A673 (cell line): ENCODE data around the gene CRTAP. TPM values are rescaled to one million over a fixed set of nuclear protein-coding genes. Genes with fewer than 3 reads are reported as not detected.

Source experiments
- BruUV-seq: library from RNA; stranded (reverse); fragments of 400-500 nt; replicated peaks from 2 replicates; lab custom pipeline; 2021; lab: Mats Ljungman, UMichigan
- CTCF ChIA-PET: fragments of 300-600 bp; sonication (Branson Sonifier 250); formaldehyde crosslinking; loops from one replicate; lab custom pipeline; 2022; ENCODE audit warnings: antibody characterized with exemption; lab: Charles Lee
- POLR2A ChIA-PET: fragments of 300-600 bp; sonication (Branson Sonifier 250); formaldehyde crosslinking; loops from one replicate; lab custom pipeline; 2022; ENCODE audit warnings: antibody characterized with exemption; ENCODE audit not compliant: low non-redundant PET; lab: Charles Lee
- DNase-seq: peaks from one replicate; pipeline ENCODE4 v3.0.0-alpha.2; 2015; ENCODE audit warnings: low spot score
- H3K27ac ChIP-seq: fragments of 200-600 bp; sonication (generic); 2 replicates; pipeline ENCODE4 v1.5.1; 2016; ENCODE audit warnings: mixed run types, low read depth, mild to moderate bottlenecking, mixed read lengths, antibody characterized with exemption, low read length; ENCODE audit not compliant: poor library complexity, severe bottlenecking
- H3K27me3 ChIP-seq: fragments of 200-600 bp; sonication (generic); replicated peaks from 2 replicates; pipeline ENCODE4 v1.6.1; 2017; ENCODE audit warnings: mixed run types, low read depth, mild to moderate bottlenecking, mixed read lengths, antibody characterized with exemption, low read length; ENCODE audit not compliant: insufficient read depth, poor library complexity
- H3K36me3 ChIP-seq: fragments of 200-600 bp; sonication (generic); 2 replicates; pipeline ENCODE4 v1.6.1; 2016; ENCODE audit warnings: mixed run types, mild to moderate bottlenecking, mixed read lengths, antibody characterized with exemption, low read length; ENCODE audit not compliant: insufficient read depth, poor library complexity, severe bottlenecking
- H3K4me1 ChIP-seq: fragments of 200-600 bp; sonication (generic); 2 replicates; pipeline ENCODE4 v1.6.1; 2017; ENCODE audit warnings: mixed run types, mild to moderate bottlenecking, mixed read lengths, antibody characterized with exemption, low read length; ENCODE audit not compliant: insufficient read depth, poor library complexity, severe bottlenecking
- H3K4me3 ChIP-seq: fragments of 200-600 bp; sonication (generic); 2 replicates; pipeline ENCODE4 v1.5.1; 2016; ENCODE audit warnings: low read depth, mixed run types, mild to moderate bottlenecking, mixed read lengths, low read length; ENCODE audit not compliant: poor library complexity, severe bottlenecking
- H3K9me3 ChIP-seq: fragments of 200-600 bp; sonication (generic); 2 replicates; pipeline ENCODE4 v1.6.1; 2016; ENCODE audit warnings: mixed run types, low read depth, mild to moderate bottlenecking, mixed read lengths, antibody characterized with exemption, low read length; ENCODE audit not compliant: poor library complexity, severe bottlenecking
- EZH2 ChIP-seq: fragments of 200-600 bp; sonication (generic); IDR thresholded peaks from 2 replicates; pipeline ENCODE4 v1.6.1; 2017; ENCODE audit warnings: borderline replicate concordance, low read depth, mild to moderate bottlenecking, mixed read lengths, antibody characterized with exemption, low read length; ENCODE audit not compliant: poor library complexity, severe bottlenecking
- intact Hi-C: fragments of 100-400 bp; cut with micrococcal nuclease; formaldehyde crosslinking; loops from one replicate; pipeline ENCODE4 v1.10.0; 2022; ENCODE audit not compliant: unreplicated experiment
- total RNA-seq: library from RNA; stranded (reverse); gene quantifications from 2 replicates; pipeline ENCODE4 v1.2.3, GENCODE V29; 2021
- TF ChIP-seq, protein P1 (sequence below): fragments of 300-800, 200-600 bp; sonication (generic); conservative IDR thresholded peaks from 2 replicates; pipeline ENCODE4 v1.5.1; 2017; ENCODE audit warnings: low read depth, mild to moderate bottlenecking, antibody characterized with exemption, low read length, moderate library complexity, mixed read lengths

CRTAP gene
- total RNA-seq, 1 experiment from 2014 or later, result 114 TPM

DNA sequence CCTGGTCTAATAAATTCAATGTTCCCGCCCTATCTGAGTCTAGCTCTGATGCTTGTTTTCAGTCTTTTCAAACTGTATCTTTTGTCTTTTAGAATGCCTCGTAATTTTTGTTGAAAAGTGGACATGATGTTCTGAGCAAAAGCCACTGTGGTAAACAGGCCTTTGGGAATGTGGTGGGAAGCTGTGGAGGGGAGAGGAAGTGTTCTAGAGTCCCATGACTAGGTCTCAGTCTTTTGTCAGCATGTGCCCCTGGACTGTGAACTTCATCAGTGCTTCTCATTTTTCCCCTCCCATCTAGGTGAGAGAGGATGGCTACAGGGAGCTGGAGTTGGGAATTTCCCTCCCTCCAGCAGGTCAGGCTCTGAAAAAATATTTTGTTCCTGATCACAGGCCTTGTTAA is 71.0 kb downstream of the CRTAP start:
- POLR2A ChIA-PET, result no interaction called here
- Histone ChIP-seq H3K9me3 (no peaks in the 10 kb centered on the region), H3K27ac (no peak overlapping the region), H3K4me3 (no peak overlapping the region), H3K4me1 (no peaks in the 10 kb centered on the region), H3K36me3 (no peaks in the 10 kb centered on the region), H3K27me3 (no peaks in the 10 kb centered on the region)
- TF ChIP-seq EZH2, result no peak
- TF ChIP-seq, protein P1, sequence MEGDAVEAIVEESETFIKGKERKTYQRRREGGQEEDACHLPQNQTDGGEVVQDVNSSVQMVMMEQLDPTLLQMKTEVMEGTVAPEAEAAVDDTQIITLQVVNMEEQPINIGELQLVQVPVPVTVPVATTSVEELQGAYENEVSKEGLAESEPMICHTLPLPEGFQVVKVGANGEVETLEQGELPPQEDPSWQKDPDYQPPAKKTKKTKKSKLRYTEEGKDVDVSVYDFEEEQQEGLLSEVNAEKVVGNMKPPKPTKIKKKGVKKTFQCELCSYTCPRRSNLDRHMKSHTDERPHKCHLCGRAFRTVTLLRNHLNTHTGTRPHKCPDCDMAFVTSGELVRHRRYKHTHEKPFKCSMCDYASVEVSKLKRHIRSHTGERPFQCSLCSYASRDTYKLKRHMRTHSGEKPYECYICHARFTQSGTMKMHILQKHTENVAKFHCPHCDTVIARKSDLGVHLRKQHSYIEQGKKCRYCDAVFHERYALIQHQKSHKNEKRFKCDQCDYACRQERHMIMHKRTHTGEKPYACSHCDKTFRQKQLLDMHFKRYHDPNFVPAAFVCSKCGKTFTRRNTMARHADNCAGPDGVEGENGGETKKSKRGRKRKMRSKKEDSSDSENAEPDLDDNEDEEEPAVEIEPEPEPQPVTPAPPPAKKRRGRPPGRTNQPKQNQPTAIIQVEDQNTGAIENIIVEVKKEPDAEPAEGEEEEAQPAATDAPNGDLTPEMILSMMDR, result no peak
- intact Hi-C loops, result no loop called here
- no peak for DNase-seq
- BruUV-seq, result no TSS peak
- CTCF ChIA-PET, result no interaction called here

DNA sequence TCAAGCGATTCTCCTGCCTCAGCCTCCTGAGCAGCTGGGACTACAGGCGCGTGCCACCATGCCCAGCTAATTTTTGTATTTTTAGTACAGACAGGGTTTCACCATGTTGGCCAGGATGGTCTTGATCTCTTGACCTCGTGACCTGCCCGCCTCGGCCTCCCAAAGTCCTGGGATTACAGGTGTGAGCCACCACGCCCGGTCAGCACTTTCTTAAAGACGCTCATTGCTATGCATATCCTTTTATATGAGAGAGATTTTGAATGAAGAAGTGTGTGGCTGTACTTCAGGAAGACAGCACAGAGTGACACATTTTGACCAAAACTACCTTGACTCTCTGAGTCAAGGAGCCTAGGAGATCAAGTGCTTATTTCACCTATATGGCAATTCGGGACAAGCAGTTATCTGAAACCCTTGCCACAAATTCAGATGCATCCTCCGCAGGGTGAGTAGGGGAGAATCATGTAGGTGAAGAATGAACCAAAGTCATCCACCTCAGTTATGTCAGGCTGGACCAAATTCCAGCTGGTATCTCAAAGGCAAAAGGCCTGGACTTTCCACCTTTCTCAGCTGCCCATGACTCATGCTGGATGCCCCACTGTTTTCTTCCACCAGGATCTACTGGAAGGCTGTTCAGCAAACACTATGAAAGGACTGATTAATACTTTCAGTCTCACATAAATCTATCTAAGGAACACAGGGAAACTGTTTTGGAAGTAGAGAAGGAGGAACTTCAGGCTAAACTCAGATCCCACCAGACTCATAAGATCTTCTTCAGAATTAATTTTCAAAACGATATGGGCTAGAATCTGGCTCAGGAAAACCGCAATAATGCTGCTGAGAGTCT is 72.9 kb downstream of the CRTAP start:
- no peaks in the 10 kb centered on the region for H3K27me3 ChIP-seq
- TF ChIP-seq, protein P1, result no peak
- TF ChIP-seq EZH2, result no peak
- intact Hi-C loops, result no loop called here
- DNase-seq, result no peak
- CTCF ChIA-PET, result no interaction called here
- POLR2A ChIA-PET, result no interaction called here
- H3K4me1 ChIP-seq, result no peaks in the 10 kb centered on the region
- H3K4me3 ChIP-seq, result no peak overlapping the region
- H3K9me3 ChIP-seq, result no peaks in the 10 kb centered on the region
- no peak overlapping the region for H3K27ac ChIP-seq
- no TSS peak for BruUV-seq
- H3K36me3 ChIP-seq, result no peaks in the 10 kb centered on the region

DNA sequence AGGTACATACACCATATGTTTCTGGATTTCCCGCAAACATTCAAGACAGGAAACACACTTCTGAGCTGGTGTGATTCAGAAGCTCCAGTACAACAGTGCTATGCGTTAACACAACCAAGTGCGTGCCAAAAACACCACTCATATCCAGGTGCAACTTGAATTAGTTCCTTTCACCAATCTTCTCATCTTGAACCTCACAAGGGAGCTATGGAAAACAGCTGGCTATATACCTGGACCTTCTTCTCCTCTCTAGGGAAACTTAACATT is 73.5 kb downstream of the CRTAP start:
- no peaks in the 10 kb centered on the region for H3K4me1 ChIP-seq
- POLR2A ChIA-PET, result no interaction called here
- TF ChIP-seq, protein P1, result no peak
- no peak for TF ChIP-seq EZH2
- CTCF ChIA-PET, result no interaction called here
- no peaks in the 10 kb centered on the region for H3K27me3 ChIP-seq
- H3K9me3 ChIP-seq, result no peaks in the 10 kb centered on the region
- BruUV-seq, result no TSS peak
- no peak for DNase-seq
- no peak overlapping the region for H3K4me3 ChIP-seq
- H3K36me3 ChIP-seq, result no peaks in the 10 kb centered on the region
- intact Hi-C loops, result no loop called here
- no peak overlapping the region for H3K27ac ChIP-seq
